NT2/D1 (cell line): ENCODE results near the gene SGO2.

Source experiments
- DNase-seq: peaks from one replicate; pipeline ENCODE4 v3.0.0-alpha.2; 2011; ENCODE audit warnings: low read depth, low spot score
- H3K27me3 ChIP-seq: 2 replicates; pipeline ENCODE4 v1.6.0; 2011; ENCODE audit warnings: mild to moderate bottlenecking; ENCODE audit not compliant: insufficient read length, insufficient read depth
- H3K36me3 ChIP-seq: 2 replicates; pipeline ENCODE4 v1.6.1; 2011; ENCODE audit warnings: mild to moderate bottlenecking, low read length, mixed read lengths; ENCODE audit not compliant: insufficient read depth, insufficient read length
- H3K4me1 ChIP-seq: 2 replicates; pipeline ENCODE4 v1.5.1; 2011; ENCODE audit not compliant: insufficient read depth, insufficient read length
- H3K4me3 ChIP-seq: 2 replicates; pipeline ENCODE4 v1.5.1; 2011; ENCODE audit warnings: low read depth; ENCODE audit not compliant: insufficient read length
- H3K9ac ChIP-seq: 2 replicates; pipeline ENCODE4 v1.6.0; 2011; ENCODE audit warnings: low read depth; ENCODE audit not compliant: insufficient read length
- H3K9me3 ChIP-seq: 2 replicates; pipeline ENCODE4 v1.5.1; 2011; ENCODE audit warnings: mild to moderate bottlenecking, low read length; ENCODE audit not compliant: insufficient read depth
- SUZ12 ChIP-seq: IDR thresholded peaks from 2 replicates; pipeline ENCODE4 v1.6.1; 2011; ENCODE audit not compliant: insufficient read length, insufficient read depth; ENCODE audit errors: extremely low read depth
- YY1 ChIP-seq: IDR thresholded peaks from 2 replicates; pipeline ENCODE4 v1.6.1; 2011; ENCODE audit not compliant: insufficient read length, insufficient read depth
- ZNF274 ChIP-seq: IDR thresholded peaks from 2 replicates; pipeline ENCODE4 v1.6.1; 2011; ENCODE audit warnings: mild to moderate bottlenecking, low read depth, low read length

SGO2 gene

GRCh38 chr2:200595913-200596312 lies 69.9 kb downstream of the SGO2 start:
- Histone ChIP-seq H3K36me3 (no peaks in the 10 kb centered on the region), H3K4me3 (no peak overlapping the region), H3K9me3 (no peaks in the 10 kb centered on the region), H3K27me3 (no peaks in the 10 kb centered on the region), H3K9ac (no peak overlapping the region), H3K4me1 (no peaks in the 10 kb centered on the region)
- TF ChIP-seq ZNF274: no peak
- no peak for TF ChIP-seq YY1
- no peak for TF ChIP-seq SUZ12
- DNase-seq: no peak

- H3K9me3 ChIP-seq: no peaks in the 10 kb centered on the region
- H3K9ac ChIP-seq: no peak overlapping the region
- TF ChIP-seq ZNF274 (no peak), SUZ12 (no peak), YY1 (no peak)
- no peaks in the 10 kb centered on the region for H3K36me3 ChIP-seq
- H3K4me3 ChIP-seq: no peak overlapping the region
- no peak for DNase-seq
- no peaks in the 10 kb centered on the region for H3K27me3 ChIP-seq
- no peaks in the 10 kb centered on the region for H3K4me1 ChIP-seq
These were observed 71.0 kb downstream of the SGO2 start for GRCh38 chr2:200596774-200597570.

DNA sequence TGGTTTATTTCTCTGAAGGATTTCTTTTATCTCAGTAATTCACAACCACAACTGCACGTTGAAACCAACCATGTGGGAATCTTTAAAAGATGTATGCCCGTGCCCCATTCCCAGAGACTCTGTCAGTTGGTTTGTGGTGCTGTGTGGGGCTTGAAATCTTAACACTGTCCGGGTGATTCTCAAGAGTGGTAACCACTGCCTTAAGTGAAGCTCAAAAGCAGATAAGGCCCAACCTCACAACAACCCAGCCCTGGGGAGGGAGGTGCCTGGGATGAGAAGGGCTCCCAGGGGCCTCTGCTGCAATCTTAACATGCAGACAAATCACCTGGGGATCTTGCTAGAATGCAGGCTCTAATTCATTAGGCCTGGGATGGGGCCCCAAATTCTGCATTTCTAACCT lies 73.2 kb downstream of the SGO2 start:
- H3K27me3 ChIP-seq: no peaks in the 10 kb centered on the region
- no peaks in the 10 kb centered on the region for H3K36me3 ChIP-seq
- no peak for TF ChIP-seq YY1
- no peaks in the 10 kb centered on the region for H3K9me3 ChIP-seq
- DNase-seq: no peak
- H3K4me3 ChIP-seq: no peak overlapping the region
- no peaks in the 10 kb centered on the region for H3K4me1 ChIP-seq
- no peak overlapping the region for H3K9ac ChIP-seq

GRCh38 chr2:200600549-200601225 lies 74.7 kb downstream of the SGO2 start:
- H3K4me1 ChIP-seq: no peaks in the 10 kb centered on the region
- no peaks in the 10 kb centered on the region for H3K36me3 ChIP-seq
- H3K27me3 ChIP-seq: no peaks in the 10 kb centered on the region
- H3K4me3 ChIP-seq: no peak overlapping the region
- DNase-seq: no peak
- TF ChIP-seq SUZ12 (no peak), ZNF274 (no peak), YY1 (no peak)
- no peak overlapping the region for H3K9ac ChIP-seq
- no peaks in the 10 kb centered on the region for H3K9me3 ChIP-seq

- TF ChIP-seq ZNF274 (no peak), SUZ12 (no peak), YY1 (no peak)
- no peak overlapping the region for H3K9ac ChIP-seq
- H3K9me3 ChIP-seq: no peaks in the 10 kb centered on the region
- H3K36me3 ChIP-seq: no peaks in the 10 kb centered on the region
- DNase-seq: no peak
- H3K4me3 ChIP-seq: no peak overlapping the region
- H3K27me3 ChIP-seq: no peaks in the 10 kb centered on the region
- H3K4me1 ChIP-seq: no peaks in the 10 kb centered on the region
These were observed 76.6 kb downstream of the SGO2 start for GRCh38 chr2:200602584-200602983.

GRCh38 chr2:200603972-200604371 lies 78.0 kb downstream of the SGO2 start:
- no peak for DNase-seq
- no peaks in the 10 kb centered on the region for H3K36me3 ChIP-seq
- no peaks in the 10 kb centered on the region for H3K27me3 ChIP-seq
- no peak overlapping the region for H3K9ac ChIP-seq
- TF ChIP-seq YY1 (no peak), SUZ12 (no peak), ZNF274 (no peak)
- H3K4me1 ChIP-seq: no peaks in the 10 kb centered on the region
- H3K9me3 ChIP-seq: no peaks in the 10 kb centered on the region
- no peak overlapping the region for H3K4me3 ChIP-seq

- H3K27me3 ChIP-seq: no peaks in the 10 kb centered on the region
- no peak for TF ChIP-seq SUZ12
- TF ChIP-seq YY1: no peak
- TF ChIP-seq ZNF274: no peak
- no peak for DNase-seq
- no peak overlapping the region for H3K9ac ChIP-seq
- H3K9me3 ChIP-seq: no peaks in the 10 kb centered on the region
- no peaks in the 10 kb centered on the region for H3K4me1 ChIP-seq
- no peak overlapping the region for H3K4me3 ChIP-seq
- no peaks in the 10 kb centered on the region for H3K36me3 ChIP-seq
These were observed 78.7 kb downstream of the SGO2 start for GRCh38 chr2:200604571-200605255.
